ENCODE measurements around the gene FAM117A.

DNA sequence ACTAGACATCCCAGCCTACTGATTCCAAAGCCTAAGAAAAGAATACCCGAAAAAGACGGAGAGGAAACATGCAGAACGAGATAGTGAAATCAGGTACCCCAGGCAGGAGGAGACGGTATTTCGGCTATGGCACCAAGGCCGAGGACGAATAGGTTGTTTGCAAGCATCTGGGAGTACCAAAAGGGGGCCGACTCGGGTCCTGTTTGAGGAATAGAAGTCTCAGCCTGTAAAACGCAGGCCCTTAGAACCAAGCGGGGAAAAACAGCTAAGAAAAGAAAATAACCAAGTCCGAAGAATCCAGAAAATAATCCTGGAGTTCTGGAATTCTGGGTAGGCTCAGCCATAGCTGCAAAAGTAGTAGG lies 56.7 kb downstream of the FAM117A start:
- TF ChIP-seq EZH2 (IDR thresholded peaks at IDR 0.05) (no peak), POLR2AphosphoS5 (IDR thresholded peaks at IDR 0.05; ENCODE audit: borderline replicate concordance, low read depth, low read length) (no peak)

Data from SK-N-MC (cell line).